ENCODE results near the gene TBC1D22A. TPM values are rescaled to one million over a fixed set of nuclear protein-coding genes. Genes with fewer than 3 reads are reported as not detected.

TBC1D22A gene
- total RNA-seq, 1 donor from 2014 or later: 34.1 TPM

- TF ChIP-seq, protein P1, sequence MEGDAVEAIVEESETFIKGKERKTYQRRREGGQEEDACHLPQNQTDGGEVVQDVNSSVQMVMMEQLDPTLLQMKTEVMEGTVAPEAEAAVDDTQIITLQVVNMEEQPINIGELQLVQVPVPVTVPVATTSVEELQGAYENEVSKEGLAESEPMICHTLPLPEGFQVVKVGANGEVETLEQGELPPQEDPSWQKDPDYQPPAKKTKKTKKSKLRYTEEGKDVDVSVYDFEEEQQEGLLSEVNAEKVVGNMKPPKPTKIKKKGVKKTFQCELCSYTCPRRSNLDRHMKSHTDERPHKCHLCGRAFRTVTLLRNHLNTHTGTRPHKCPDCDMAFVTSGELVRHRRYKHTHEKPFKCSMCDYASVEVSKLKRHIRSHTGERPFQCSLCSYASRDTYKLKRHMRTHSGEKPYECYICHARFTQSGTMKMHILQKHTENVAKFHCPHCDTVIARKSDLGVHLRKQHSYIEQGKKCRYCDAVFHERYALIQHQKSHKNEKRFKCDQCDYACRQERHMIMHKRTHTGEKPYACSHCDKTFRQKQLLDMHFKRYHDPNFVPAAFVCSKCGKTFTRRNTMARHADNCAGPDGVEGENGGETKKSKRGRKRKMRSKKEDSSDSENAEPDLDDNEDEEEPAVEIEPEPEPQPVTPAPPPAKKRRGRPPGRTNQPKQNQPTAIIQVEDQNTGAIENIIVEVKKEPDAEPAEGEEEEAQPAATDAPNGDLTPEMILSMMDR (IDR thresholded peaks at IDR 0.05): no peak
- H3K27ac ChIP-seq: no peak overlapping the region
- peaks cover 5% of the 10 kb centered on the region for H3K9me3 ChIP-seq
- DNase-seq (no peak), ATAC-seq (peak in 1 of 2 donors; percentile 47)
- peaks cover 16% of the 10 kb centered on the region for H3K4me1 ChIP-seq
- intact Hi-C loops (cut with DNase I): no loop called here
- H3K27me3 ChIP-seq (ENCODE audit: low read depth): no peaks in the 10 kb centered on the region
- no peak overlapping the region for H3K4me3 ChIP-seq
- H3K36me3 ChIP-seq: no peaks in the 10 kb centered on the region
Measured at GRCh38 chr22:46834021-46834737, 71.7 kb downstream of the TBC1D22A start.

DNA sequence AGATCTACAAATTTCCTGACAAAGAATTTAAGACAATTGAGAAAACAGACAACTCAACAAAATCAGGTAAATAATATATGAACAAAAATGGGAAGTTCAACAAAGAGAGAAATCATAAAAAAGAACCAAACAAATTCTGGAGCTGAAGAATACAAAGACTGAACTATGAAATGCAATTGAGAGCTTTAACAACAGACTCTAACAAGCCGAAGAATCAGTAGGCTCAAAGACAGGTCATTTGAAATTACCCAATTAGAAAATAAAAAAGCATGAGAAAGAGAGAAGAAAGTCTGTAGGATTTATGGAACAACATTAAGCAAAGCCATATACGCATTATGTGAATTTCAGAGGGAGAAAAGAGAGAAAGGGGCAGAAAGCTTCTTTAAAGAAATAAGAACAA lies 72.8 kb downstream of the TBC1D22A start:
- intact Hi-C loops (cut with DNase I): no loop called here
- H3K27me3 ChIP-seq (ENCODE audit: low read depth): no peaks in the 10 kb centered on the region
- ATAC-seq: no peak

GRCh38 chr22:46835693-46836092 lies 73.2 kb downstream of the TBC1D22A start:
- TF ChIP-seq, protein P1 (IDR thresholded peaks at IDR 0.05): no peak
- no peaks in the 10 kb centered on the region for H3K27me3 ChIP-seq (ENCODE audit: low read depth)
- ATAC-seq (no peak), DNase-seq (no peak)
- H3K27ac ChIP-seq: no peak overlapping the region
- intact Hi-C loops (cut with DNase I): no loop called here
- peaks cover 5% of the 10 kb centered on the region for H3K9me3 ChIP-seq
- H3K4me3 ChIP-seq: no peak overlapping the region
- no peaks in the 10 kb centered on the region for H3K36me3 ChIP-seq
- H3K4me1 ChIP-seq: peaks cover under 1% of the 10 kb centered on the region

More for the DNA sequence above, 72.8 kb downstream of the TBC1D22A start:
- TF ChIP-seq, protein P1 (IDR thresholded peaks at IDR 0.05): no peak
- no peak overlapping the region for H3K27ac ChIP-seq
- no peaks in the 10 kb centered on the region for H3K36me3 ChIP-seq
- H3K4me1 ChIP-seq: peaks cover 4% of the 10 kb centered on the region
- peaks cover 5% of the 10 kb centered on the region for H3K9me3 ChIP-seq
- no peak for DNase-seq
- no peak overlapping the region for H3K4me3 ChIP-seq

- Histone ChIP-seq H3K9me3 (no peaks in the 10 kb centered on the region), H3K27me3 (ENCODE audit: low read depth) (no peaks in the 10 kb centered on the region), H3K4me3 (no peak overlapping the region), H3K4me1 (peaks cover 16% of the 10 kb centered on the region), H3K27ac (no peak overlapping the region), H3K36me3 (no peaks in the 10 kb centered on the region)
- TF ChIP-seq, protein P1 (IDR thresholded peaks at IDR 0.05): no peak
- intact Hi-C loops (cut with DNase I): no loop called here
- DNase-seq (no peak), ATAC-seq (no peak)
Measured at GRCh38 chr22:46841522-46841921, 79.1 kb downstream of the TBC1D22A start.

GRCh38 chr22:46842606-46843005 lies 80.2 kb downstream of the TBC1D22A start:
- ATAC-seq: no peak
- intact Hi-C loops (cut with DNase I): no loop called here
- no peaks in the 10 kb centered on the region for H3K27me3 ChIP-seq (ENCODE audit: low read depth)
- H3K27ac ChIP-seq: no peak overlapping the region
- H3K4me1 ChIP-seq: peaks cover 16% of the 10 kb centered on the region
- no peaks in the 10 kb centered on the region for H3K36me3 ChIP-seq
- no peak overlapping the region for H3K4me3 ChIP-seq
- TF ChIP-seq, protein P1 (IDR thresholded peaks at IDR 0.05): no peak
- H3K9me3 ChIP-seq: no peaks in the 10 kb centered on the region
- no peak for DNase-seq

All from lower lobe of right lung (tissue), 2 donors.